ENCODE results near the gene LRP1-AS. TPM values are rescaled to one million over a fixed set of nuclear protein-coding genes. Genes with fewer than 3 reads are reported as not detected.

The LRP1-AS gene
- polyA plus RNA-seq, 2 of the 4 experiments (the other 2 are of a cell fraction), result not detected

- no peak for FAIRE-seq
- TF ChIP-seq SMC3 (IDR thresholded peaks at IDR 0.05) (no peak), MAZ (IDR thresholded peaks at IDR 0.05; ENCODE audit: borderline replicate concordance, low read depth, low read length) (no peak)
- ChIA-PET CTCF (interaction anchor here (1.0 to 16.2 kb wide), 7 partner anchors 11 to 40 kb away, joined by 3 to 180 read pairs (median 4); no protein-coding TSS in a partner anchor), POLR2A (no interaction called here)
- ATAC-seq, result no peak
- no peaks in the 10 kb centered on the region for H3K9me3 ChIP-seq
- no peak overlapping the region for H3K4me3 ChIP-seq
- H3K4me1 ChIP-seq, result peaks cover 18% of the 10 kb centered on the region
- 89% methylated on average over 4 of the region's 4 CpGs for WGBS (ENCODE audit: missing lambda C conversion rate)
- DNase-seq (ENCODE audit: low read depth in 1 of 2, low spot score in 1 of 2), result no peak
- no peak overlapping the region for H3K27ac ChIP-seq
- no peak overlapping the region for H3K4me2 ChIP-seq
Observed at GRCh38 chr12:57152639-57153038, 5.2 kb upstream of the LRP1-AS start.

GRCh38 chr12:57151741-57152630, 4.6 kb upstream of the LRP1-AS start:
- ATAC-seq (peak in 1 of 2 experiments; percentile 12; a peak in 1 of 6 replicates), DNase-seq (ENCODE audit: low read depth in 1 of 2, low spot score in 1 of 2) (no peak), FAIRE-seq (no peak)
- WGBS (ENCODE audit: missing lambda C conversion rate), result 84% methylated on average over 17 of the region's 17 CpGs
- no peak overlapping the region for H3K27ac ChIP-seq
- no peaks in the 10 kb centered on the region for H3K9me3 ChIP-seq
- no peak overlapping the region for H3K4me3 ChIP-seq
- no peak overlapping the region for H3K4me2 ChIP-seq
- ChIA-PET CTCF (interaction anchor here (1.0 to 16.2 kb wide), 7 partner anchors 11 to 83 kb away, joined by 3 to 180 read pairs (median 4); no protein-coding TSS in a partner anchor), POLR2A (no interaction called here)
- peaks cover 24% of the 10 kb centered on the region for H3K4me1 ChIP-seq
- TF ChIP-seq ZNF302 (CRISPR knock-in tag; IDR thresholded peaks at IDR 0.05) (no peak), EP300 (IDR thresholded peaks at IDR 0.05) (no peak), ATOH8 (CRISPR knock-in tag; IDR thresholded peaks at IDR 0.05; ENCODE audit: low read depth) (no peak)

GRCh38 chr12:57150400-57151000, 3.1 kb upstream of the LRP1-AS start:
- no peak for TF ChIP-seq CBX2 (IDR thresholded peaks at IDR 0.05; ENCODE audit: borderline replicate concordance, low read depth)
- TF ChIP-seq FOXS1 (CRISPR knock-in tag; IDR thresholded peaks at IDR 0.05), result no peak
- no peak for TF ChIP-seq JUNB (IDR thresholded peaks at IDR 0.05)
- TF ChIP-seq RARB (CRISPR knock-in tag; IDR thresholded peaks at IDR 0.05), result no peak
- TF ChIP-seq TP53 (CRISPR knock-in tag; IDR thresholded peaks at IDR 0.05), result no peak
- no peak for TF ChIP-seq CHD4 (IDR thresholded peaks at IDR 0.05; ENCODE audit: borderline replicate concordance)
- TF ChIP-seq FOSB (CRISPR knock-in tag; IDR thresholded peaks at IDR 0.05), result no peak
- no peak for TF ChIP-seq TFCP2L1 (CRISPR knock-in tag; IDR thresholded peaks at IDR 0.05)
- TF ChIP-seq MYC (IDR thresholded peaks at IDR 0.05; ENCODE audit: borderline replicate concordance, low read length), result no peak
- TF ChIP-seq GATA3 (IDR thresholded peaks at IDR 0.05; ENCODE audit: borderline replicate concordance), result no peak
- no peak for TF ChIP-seq MAZ (IDR thresholded peaks at IDR 0.05; ENCODE audit: borderline replicate concordance, low read depth, low read length)
- TF ChIP-seq SREBF2 (IDR thresholded peaks at IDR 0.05), result no peak
- no peak overlapping the region for H3K4me3 ChIP-seq
- no peak overlapping the region for H3K27ac ChIP-seq
- H3K9me3 ChIP-seq, result no peaks in the 10 kb centered on the region
- 93% methylated on average over 6 of the region's 6 CpGs for WGBS (ENCODE audit: missing lambda C conversion rate)
- no peak overlapping the region for H3K4me2 ChIP-seq
- peaks cover 28% of the 10 kb centered on the region for H3K4me1 ChIP-seq
- ChIA-PET POLR2A (no interaction called here), CTCF (interaction anchor here (1.4 to 16.2 kb wide), 6 partner anchors 7 to 33 kb away, joined by 3 to 180 read pairs (median 10); no protein-coding TSS in a partner anchor)
- ATAC-seq, result no peak
- no peak for DNase-seq (ENCODE audit: low read depth in 1 of 2, low spot score in 1 of 2)
- FAIRE-seq, result no peak

- no peak for TF ChIP-seq SMC3 (IDR thresholded peaks at IDR 0.05)
- no peak for TF ChIP-seq HOXB13 (CRISPR knock-in tag; IDR thresholded peaks at IDR 0.05; ENCODE audit: low read depth)
- no peak for TF ChIP-seq HDAC2 (IDR thresholded peaks at IDR 0.05)
- no peak for TF ChIP-seq HOXB5 (CRISPR knock-in tag; IDR thresholded peaks at IDR 0.05)
- no peak for TF ChIP-seq PBX3 (IDR thresholded peaks at IDR 0.05)
- TF ChIP-seq MAX (IDR thresholded peaks at IDR 0.05), result no peak
- no peak for TF ChIP-seq HES2 (IDR thresholded peaks at IDR 0.05)
- TF ChIP-seq USF2 (IDR thresholded peaks at IDR 0.05), result no peak
- TF ChIP-seq EP300 (IDR thresholded peaks at IDR 0.05), result no peak
- no peak for TF ChIP-seq NFE2L2 (conservative IDR thresholded peaks at IDR 0.05; ENCODE audit: low read length)
- no peak for TF ChIP-seq CBX8 (IDR thresholded peaks at IDR 0.05)
- no peak for TF ChIP-seq MYC (IDR thresholded peaks at IDR 0.05; ENCODE audit: borderline replicate concordance, low read length)
- TF ChIP-seq JUN (IDR thresholded peaks at IDR 0.05), result no peak
- no peak for TF ChIP-seq FOSB (CRISPR knock-in tag; IDR thresholded peaks at IDR 0.05)
- 74% methylated on average over 13 of the region's 13 CpGs for WGBS (ENCODE audit: missing lambda C conversion rate)
- no peak for DNase-seq (ENCODE audit: low read depth in 1 of 2, low spot score in 1 of 2)
- CTCF ChIA-PET, result interaction anchor here (1.1 to 16.2 kb wide), 8 partner anchors 8 to 80 kb away, joined by 3 to 180 read pairs (median 6); no protein-coding TSS in a partner anchor
- H3K4me3 ChIP-seq, result no peak overlapping the region
- FAIRE-seq, result no peak
- peak overlapping the region; percentile 57 to 67; a peak in 5 of 6 replicates for H3K27ac ChIP-seq
- peak overlapping the region; percentile 56 for H3K4me2 ChIP-seq
- POLR2A ChIA-PET, result no interaction called here
- no peak; a peak in 1 of 6 replicates for ATAC-seq
- no peaks in the 10 kb centered on the region for H3K9me3 ChIP-seq
- H3K4me1 ChIP-seq, result peaks cover 28% of the 10 kb centered on the region
Observed at GRCh38 chr12:57149245-57149900, 2.0 kb upstream of the LRP1-AS start.
